GM21825 (cell line): ENCODE measurements around the gene IGHMBP2.

Source experiments
- ATAC-seq: cut with Tn5 transposase; IDR thresholded peaks from one replicate; pipeline ENCODE4 v1.9.1; 2021; ENCODE audit warnings: mild to moderate bottlenecking, moderate library complexity; ENCODE audit not compliant: unreplicated experiment

IGHMBP2 gene

GRCh38 chr11:68889948-68890446 is 13.7 kb upstream of the IGHMBP2 start:
- ATAC-seq, result no peak

DNA sequence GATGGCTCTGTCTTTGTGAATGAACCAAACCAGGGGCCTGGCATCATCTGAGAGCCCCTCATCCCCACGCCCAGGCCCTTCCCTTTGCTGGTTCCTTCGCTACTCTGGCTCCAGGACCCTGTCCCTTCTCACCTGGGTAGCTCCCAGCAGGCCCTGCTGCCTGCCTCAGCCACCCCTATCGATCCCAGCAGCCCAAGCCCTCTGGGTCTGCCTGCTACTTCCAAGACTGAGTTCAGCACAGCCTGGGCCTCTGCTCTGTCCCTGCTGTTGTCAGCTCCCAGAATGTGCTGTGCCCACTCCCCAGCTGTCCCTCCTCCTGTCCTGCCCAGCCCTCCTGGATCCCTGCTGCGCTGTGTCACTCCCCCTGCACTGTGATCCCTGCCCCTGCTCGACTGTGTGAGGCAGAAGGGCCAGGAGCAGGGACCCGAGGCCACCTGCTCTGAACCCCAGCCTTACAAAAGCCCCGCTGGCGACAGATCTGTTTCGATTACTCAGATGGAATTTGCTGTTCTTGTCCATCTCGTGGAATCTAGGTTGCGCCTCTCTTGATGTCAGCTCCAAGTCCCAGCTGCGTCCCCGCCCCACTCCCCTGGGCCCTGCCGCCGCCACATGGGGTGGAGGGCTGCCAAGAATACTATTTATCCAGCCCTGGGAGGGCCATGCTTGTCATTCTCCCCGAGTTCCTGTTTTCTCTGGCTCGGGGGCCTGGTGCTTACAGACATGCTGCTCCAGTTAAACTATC is 13.0 kb upstream of the IGHMBP2 start:
- no peak for ATAC-seq

- no peak for ATAC-seq
Measured at GRCh38 chr11:68891351-68891948, 12.2 kb upstream of the IGHMBP2 start.

DNA sequence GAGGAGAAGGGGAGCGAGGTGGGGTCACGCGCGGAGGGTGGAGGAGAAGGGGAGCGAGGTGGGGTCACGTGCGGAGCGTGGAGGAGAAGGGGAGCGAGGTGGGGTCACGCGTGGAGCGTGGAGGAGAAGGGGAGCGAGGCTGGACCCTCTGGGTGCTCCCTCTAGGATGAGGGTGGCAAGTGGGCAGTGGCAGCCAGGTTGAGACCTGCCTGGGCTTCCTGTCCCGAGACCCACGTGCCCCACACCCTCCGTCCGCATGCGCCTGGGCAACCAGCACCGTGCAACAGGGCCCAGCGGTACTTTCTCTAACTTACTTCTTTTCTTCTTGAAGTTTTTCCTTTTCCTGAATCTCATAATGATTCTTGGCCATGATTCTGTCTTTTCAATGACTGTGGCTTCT is 11.1 kb upstream of the IGHMBP2 start:
- ATAC-seq, result no peak

DNA sequence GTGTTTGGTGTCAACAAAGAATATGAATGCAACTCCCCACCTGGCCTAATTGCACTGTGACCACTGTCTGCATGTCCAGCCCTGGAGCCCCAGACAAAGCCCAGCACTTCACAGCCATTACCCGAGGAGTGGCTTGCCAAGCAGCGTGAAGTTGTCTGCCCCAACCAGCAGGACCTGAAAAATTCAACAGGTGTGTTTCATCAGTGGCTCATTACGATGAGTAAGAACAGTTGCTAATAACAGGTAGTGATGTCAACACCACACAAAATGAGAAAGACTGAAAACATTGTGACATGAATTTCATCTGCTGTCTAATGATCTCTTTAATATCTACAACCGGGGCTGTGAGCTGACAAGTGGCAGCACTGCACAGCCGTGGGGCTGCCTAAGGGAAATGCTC is 10.4 kb upstream of the IGHMBP2 start:
- ATAC-seq, result no peak

DNA sequence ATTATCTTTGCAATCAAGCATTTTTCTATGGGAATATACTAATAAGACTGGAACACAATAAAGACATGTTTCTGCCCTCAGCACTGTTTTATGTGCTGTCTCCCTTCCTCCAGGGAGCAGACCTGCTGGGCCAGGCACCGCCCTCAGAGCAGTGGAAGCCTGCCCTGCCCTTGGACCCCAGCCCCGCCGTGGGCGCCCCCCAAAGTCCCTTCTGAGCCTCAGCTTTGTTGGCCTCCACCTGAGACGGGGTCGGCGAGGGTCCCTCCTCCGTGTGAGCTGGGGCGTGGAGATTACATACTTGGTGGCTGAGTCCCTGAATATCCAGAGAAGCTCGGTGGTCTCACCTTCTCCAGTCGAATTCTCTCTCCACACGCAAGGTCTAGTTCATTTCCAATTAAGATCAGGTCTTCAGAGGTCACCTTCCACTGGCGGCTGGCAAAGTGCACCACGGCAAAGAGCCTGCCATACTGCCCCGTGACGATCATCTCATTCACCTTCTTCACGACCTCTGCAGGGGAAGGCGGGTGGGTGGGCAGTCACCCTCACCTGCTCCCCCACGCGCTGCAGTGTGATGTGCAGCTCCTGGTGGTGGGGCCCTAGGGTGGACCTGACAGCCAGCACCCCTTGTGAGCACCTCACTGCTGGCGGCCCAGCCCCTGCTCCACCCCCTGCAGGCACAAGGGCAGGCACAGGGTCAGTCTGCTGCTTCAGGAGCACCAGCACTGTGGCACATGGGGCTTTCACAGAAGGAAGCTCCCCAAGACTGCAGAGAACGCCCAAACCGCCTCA is 7.3 kb upstream of the IGHMBP2 start:
- no peak for ATAC-seq

- ATAC-seq, result no peak
Measured at GRCh38 chr11:68897441-68897840, 6.2 kb upstream of the IGHMBP2 start.

- no peak for ATAC-seq
Measured at GRCh38 chr11:68900835-68901381, 2.8 kb upstream of the IGHMBP2 start.

- ATAC-seq, result peak; percentile 12
Measured at GRCh38 chr11:68904248-68904847, 657 bp downstream of the IGHMBP2 start.

DNA sequence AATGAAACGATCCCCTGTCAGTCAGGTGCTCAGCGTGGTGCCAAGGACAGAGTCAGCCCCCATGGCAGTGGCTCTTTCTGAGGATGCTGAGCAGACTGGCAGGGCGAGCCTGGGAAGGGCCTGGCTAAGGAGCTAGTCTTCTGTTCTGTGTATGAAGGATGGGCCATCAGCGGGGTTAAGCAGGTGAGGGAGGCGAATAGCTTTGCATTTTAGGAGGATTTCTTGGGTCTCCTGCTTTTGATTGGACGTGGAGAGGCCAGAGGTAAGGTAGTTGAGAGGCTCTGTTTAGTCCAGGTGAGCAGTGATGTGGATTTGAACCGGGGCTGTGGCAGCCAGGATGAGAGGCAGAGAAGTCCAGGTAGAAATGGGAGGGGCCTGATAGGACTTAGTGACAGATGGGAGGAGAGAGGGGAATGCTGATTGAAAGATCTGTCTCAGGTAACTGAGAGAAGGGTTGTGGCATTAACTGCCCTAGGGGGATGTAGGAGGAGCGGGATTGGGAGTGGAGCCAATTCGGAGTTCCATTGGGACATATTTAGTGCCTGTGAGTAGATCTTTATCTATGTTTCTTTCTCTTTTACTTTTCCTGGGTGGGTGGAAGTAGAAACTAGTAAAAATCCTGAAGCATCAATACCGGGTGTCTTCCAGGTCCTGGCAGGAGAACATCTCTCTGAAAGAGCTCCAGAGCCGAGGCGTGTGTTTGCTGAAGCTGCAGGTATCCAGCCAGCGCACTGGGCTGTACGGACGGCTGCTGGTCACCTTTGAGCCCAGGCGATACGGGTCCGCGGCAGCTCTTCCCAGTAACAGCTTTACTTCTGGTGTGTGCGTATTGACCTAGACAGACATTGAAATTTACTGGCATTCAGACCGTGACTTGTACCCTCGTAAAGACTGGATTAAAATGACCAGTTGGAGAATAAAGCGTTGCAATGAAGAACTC is 2.0 kb downstream of the IGHMBP2 start:
- ATAC-seq, result no peak

- ATAC-seq, result no peak
Measured at GRCh38 chr11:68908273-68908672, 4.6 kb downstream of the IGHMBP2 start.

DNA sequence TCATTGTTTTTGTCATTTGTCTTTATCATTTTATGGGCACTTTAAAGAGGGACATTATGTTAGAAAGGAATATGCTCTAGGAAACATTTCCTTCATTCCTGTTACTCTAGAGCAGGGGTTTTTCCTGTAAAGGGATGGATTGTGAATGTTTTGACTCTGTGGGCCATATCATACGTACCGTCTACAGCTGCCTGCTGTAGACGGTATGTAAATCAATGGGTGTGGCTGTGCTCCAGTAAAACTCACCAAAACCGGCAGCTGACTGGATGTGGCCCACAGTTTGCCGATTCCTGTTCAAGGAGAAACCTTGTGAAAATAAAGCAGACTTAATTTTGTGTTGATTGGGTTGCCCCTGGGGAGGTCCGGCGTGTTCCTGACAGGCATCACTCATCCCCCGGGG is 7.3 kb downstream of the IGHMBP2 start:
- no peak for ATAC-seq

DNA sequence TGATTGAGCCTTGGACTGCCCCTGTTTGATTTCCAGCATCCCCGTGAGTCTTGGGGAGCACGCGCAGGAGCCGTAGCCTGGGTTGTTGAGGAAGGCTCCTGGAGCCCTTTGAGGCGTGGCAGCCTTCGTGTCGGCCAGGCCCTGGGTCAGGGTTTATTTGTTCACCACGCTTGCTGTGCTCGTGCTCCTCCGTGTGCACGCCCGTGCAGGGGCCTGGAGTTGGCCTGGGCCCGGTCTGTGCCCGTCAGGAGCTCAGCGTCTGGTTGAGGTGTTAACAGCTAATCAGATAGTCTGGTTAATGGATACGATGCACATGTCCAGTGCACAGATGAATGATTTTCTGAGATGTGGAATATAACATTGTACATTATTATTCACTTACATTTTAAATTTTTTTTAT is 8.0 kb downstream of the IGHMBP2 start:
- no peak for ATAC-seq

DNA sequence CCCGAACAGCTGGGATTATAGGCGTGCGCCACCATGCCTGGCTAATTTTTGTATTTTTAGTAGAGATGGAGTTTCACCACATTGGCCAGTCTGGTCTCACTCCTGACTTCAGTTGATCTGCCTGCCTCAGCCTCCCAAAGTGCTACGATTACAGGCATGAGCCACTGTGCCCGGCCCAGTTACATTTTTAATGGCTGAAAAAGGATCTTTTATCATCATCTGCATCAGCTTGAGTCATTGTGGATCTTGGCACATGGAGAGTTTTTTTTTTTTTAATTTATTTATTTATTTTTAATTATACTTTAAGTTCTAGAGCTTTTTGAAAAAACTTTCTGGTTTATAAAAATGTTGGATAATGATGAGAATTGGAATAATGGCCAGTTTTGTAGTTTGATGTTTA is 8.6 kb downstream of the IGHMBP2 start:
- no peak for ATAC-seq

DNA sequence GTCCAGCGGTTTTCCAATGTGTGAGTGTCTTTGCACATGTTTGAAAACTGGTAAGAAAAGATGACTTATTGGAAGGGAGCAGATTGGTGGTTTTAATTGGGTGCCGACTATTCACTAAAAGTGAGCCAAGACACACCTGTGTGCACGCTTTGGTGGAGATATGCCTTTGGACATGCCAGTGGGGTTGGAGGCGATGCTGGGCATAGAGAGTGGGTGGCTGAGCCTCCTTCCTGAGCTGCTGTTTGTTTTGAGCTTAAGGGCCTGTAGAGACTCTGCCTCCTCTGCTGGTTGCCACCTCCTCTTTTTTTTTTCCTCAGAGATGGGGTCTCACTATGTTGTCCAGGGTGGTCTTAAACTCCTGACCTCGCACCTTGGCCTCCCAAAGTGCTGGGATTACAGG is 9.5 kb downstream of the IGHMBP2 start:
- ATAC-seq, result no peak

DNA sequence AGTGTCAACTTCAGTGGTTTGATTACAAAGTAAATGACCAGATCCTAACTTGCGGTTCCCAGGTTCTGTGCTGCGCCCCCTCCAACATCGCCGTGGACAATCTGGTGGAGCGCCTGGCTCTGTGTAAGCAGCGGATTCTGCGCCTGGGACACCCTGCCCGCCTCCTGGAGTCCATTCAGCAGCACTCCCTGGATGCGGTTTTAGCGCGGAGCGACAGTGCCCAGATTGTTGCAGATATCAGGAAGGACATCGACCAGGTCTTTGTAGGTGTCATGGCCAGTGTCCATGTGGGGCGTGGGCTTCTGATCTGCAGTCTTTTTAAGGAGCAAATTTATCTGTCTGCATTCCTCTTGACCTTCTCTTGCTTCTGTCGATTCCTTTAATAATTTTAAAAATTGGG is 11.1 kb downstream of the IGHMBP2 start:
- no peak for ATAC-seq

DNA sequence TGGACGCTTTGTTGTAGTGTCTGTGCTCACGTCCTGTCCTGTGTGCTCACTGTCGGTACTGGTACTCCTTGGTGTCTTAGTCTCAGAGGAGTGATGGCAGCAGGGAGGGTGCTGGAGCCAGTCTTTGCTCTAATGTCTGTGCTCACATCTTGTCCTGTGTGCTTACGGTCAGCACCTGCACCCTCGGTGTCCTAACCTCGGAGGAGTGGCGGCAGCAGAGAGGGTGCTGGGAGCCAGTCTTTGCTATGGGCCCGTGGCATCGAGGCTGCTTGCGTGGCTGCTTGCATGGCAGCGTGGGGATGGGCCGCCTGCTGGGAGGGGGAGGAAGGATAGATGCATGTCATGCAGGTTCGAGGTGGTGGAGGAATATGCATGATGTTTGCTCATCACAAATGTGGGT is 12.7 kb downstream of the IGHMBP2 start:
- ATAC-seq, result no peak

- ATAC-seq, result no peak
Measured at GRCh38 chr11:68923614-68924013, 19.9 kb downstream of the IGHMBP2 start.

DNA sequence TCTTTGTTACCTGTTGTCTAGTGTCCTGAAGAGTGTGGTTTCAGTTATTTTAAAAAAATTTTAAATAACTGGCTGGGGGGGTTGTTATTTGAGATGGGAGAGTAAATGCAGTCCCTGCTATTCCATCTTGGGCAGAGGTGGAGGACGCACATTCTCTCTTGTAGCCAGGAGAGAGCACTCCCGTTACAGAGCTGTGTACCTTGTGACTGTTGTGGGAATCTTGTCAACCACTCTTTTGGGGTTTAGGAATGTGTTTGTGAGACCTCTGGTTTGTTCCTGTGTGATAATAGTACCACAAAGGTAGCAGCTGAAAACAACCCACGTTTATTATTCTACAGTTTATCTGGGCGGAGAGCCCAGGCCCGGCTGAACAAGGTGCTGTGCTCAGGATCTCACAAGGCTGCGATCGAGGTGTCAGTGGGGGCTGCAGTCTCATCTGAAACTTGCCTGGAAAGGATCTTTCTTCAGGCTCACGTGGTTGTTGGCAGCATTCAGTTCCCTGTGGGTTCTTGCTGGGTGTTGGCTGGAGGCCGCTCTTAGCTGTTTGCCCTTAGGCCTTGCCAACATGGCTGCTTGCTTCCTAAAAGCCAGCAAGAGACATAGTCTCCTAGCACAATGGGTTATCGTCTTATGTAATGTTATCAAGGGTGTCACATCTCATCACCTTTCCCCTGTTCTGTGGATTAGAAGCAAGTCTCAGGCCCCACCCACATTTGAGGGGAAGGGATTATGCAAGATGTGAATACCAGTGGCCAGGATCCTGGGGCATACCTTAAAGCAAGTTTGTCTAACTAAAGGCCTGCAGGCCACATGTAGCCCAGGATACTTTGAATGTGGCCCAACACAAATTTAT is 20.6 kb downstream of the IGHMBP2 start:
- no peak for ATAC-seq
